Measurements from ENCODE around the gene ARMC7. TPM values are rescaled to one million over a fixed set of nuclear protein-coding genes. Genes with fewer than 3 reads are reported as not detected.
"Not testable (repeated sequence)": the region's sequence is repeated elsewhere in the genome, so short reads cannot be mapped to it uniquely, and the experiment has no call there.

ARMC7 gene
- total RNA-seq, 1 experiment from 2014 or later: 10.9 TPM

- no peaks in the 10 kb centered on the region for H3K27me3 ChIP-seq
- no peaks in the 10 kb centered on the region for H3K9me3 ChIP-seq (replicated peaks)
- H3K4me3 ChIP-seq: no peak overlapping the region
- H3K36me3 ChIP-seq: no peaks in the 10 kb centered on the region
- no peak for DNase-seq
- H3K4me1 ChIP-seq: no peaks in the 10 kb centered on the region
- no peak overlapping the region for H3K27ac ChIP-seq
Observed at GRCh38 chr17:75126954-75127353, 17.2 kb downstream of the ARMC7 start.

- H3K36me3 ChIP-seq; H3K9me3 ChIP-seq (replicated peaks); H3K4me3 ChIP-seq; H3K27me3 ChIP-seq; DNase-seq; H3K27ac ChIP-seq; H3K4me1 ChIP-seq: not testable (repeated sequence)
Observed at GRCh38 chr17:75127936-75128335, 18.2 kb downstream of the ARMC7 start.

- Histone ChIP-seq H3K36me3 (no peaks in the 10 kb centered on the region), H3K4me3 (no peak overlapping the region), H3K4me1 (no peaks in the 10 kb centered on the region), H3K27ac (no peak overlapping the region), H3K9me3 (replicated peaks) (no peaks in the 10 kb centered on the region), H3K27me3 (no peaks in the 10 kb centered on the region)
- no peak for DNase-seq
Observed at GRCh38 chr17:75128694-75129505, 19.1 kb downstream of the ARMC7 start.

DNA sequence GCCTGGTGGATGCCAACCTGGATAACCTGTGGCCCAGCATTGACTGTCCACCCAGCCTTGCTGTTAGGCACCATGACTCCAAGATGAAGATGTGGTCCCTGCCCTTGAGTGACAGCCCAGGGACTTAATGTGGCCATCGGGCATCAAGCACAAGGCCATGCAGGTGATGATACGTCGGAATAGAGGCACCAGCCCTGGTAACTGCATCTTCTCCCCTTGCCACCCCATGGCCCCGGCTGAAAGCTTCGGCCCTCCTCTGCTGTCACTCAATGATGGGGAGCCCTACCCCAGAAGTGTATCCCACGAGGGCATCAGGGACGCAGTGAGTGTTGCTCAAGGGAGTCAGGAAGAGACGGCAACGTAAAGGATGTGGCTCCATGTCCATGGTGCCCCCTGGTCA is 19.8 kb downstream of the ARMC7 start:
- no peaks in the 10 kb centered on the region for H3K27me3 ChIP-seq
- no peak overlapping the region for H3K4me3 ChIP-seq
- no peaks in the 10 kb centered on the region for H3K4me1 ChIP-seq
- H3K36me3 ChIP-seq: no peaks in the 10 kb centered on the region; the same call in 1 of the 2 replicates
- no peak for DNase-seq
- H3K9me3 ChIP-seq (replicated peaks): no peaks in the 10 kb centered on the region
- no peak overlapping the region for H3K27ac ChIP-seq

DNA sequence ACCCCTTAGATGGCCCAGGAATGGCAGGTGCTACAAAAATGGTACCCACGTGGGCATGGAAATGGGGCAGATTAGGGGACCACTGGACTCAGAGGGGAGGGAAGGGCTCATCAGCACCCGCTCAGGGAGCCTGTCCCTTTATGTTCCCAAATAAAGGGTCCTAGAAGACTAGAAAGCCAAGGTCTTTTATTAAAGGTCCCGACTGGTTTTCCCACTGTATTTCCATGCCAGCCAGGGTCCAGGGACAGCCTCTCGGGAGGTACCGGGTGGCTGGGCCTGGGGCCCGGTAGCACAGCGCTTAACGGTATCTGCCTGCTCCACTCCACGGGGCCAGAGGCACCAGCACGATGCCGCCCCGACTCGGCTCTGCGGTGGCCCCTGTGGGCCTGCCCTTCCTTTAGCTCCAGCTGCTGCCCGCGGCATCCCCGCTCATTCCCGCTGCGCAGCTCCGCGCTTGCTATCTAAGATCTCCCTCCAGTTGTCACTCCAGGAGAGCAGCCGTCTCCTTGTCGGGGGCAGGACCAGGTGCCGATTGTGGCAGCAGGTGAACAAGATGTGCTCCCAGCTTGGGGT is 20.4 kb downstream of the ARMC7 start:
- Histone ChIP-seq H3K36me3 (peaks cover 2% of the 10 kb centered on the region), H3K4me1 (no peaks in the 10 kb centered on the region), H3K27me3 (no peaks in the 10 kb centered on the region), H3K9me3 (replicated peaks) (no peaks in the 10 kb centered on the region), H3K4me3 (peak overlapping the region; percentile 81), H3K27ac (no peak overlapping the region)
- no peak for DNase-seq

DNA sequence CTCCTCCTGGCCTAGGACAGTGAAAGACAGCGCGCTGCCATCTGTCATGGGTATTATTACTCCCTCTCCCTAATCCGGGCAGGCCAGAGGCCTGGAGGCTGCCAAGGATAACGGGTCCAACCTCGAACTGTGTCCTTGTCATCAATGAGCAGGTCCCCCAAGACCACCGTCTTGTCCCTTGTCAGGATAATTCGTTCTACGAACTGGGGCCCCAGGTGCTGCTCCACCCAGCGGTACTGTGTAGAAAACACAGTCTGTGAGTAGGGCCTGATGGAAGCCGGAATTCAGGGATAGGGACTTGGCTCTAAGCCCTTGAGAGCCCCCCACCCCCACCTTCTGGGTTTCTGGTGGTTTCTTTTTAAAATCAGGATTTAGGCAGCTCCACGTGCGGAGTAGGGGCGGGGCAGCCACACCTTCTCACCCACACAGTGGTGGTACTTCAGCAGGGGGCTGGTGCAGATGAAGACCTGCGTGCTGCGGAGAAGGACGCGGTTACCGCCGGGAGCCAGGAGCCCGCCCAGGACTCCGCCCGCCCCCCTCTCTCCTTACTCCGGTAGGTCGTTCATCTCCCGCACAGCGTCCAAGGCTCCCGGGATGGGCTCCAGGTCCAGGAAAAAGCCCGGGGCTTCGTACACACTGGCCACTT is 21.0 kb downstream of the ARMC7 start:
- peak; percentile 59 to 66 for DNase-seq
- peaks cover 8% of the 10 kb centered on the region for H3K36me3 ChIP-seq
- no peaks in the 10 kb centered on the region for H3K4me1 ChIP-seq
- H3K9me3 ChIP-seq (replicated peaks): no peaks in the 10 kb centered on the region
- peak overlapping the region; percentile 58 for H3K27ac ChIP-seq
- peak overlapping the region; percentile 81 for H3K4me3 ChIP-seq
- H3K27me3 ChIP-seq: no peaks in the 10 kb centered on the region

DNA sequence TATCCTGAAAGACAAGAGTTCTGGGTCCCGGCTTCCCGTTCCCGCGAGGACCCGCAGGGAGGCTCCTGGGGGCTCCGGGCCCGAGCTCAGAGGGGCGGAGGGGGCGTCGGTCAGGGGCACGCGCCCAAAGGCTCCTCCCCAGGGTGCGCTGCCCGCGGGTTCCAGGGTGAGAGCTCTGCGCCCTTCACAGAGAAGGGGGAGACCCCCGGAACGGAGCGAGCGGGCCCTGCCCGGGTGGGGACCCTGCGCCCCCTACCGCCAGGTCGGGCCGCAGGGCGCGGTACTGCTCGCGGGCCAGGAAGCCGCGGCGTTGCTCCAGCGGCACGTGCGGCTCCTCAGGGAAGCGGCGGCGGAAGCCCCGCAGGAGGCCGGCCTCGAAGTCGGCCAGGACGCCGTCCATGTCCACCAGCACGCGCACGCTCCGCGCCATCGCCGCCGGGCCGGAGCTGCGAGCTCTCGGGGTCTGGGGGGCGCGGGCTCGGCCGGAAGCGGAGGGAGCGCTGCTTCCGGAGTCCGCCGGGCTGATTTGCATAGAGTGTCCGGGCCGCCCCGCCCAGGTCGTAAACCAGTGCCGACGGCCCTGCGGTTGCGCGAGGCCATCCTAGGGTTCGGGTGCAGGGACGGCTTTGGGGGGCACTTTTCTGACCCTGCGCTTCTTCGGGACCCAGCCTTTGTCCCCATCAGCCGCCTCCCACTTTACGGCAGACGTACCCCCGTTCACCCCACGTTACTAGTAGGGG is 21.7 kb downstream of the ARMC7 start, which contains the start of gene NT5C:
Gene NT5C (minus strand): TSS at position 465 of the 740 bp plus-strand sequence. CDS start 35 bp downstream, at position 430.
- peak; percentile 94 for DNase-seq

GRCh38 chr17:75132018-75133000 is 22.5 kb downstream of the ARMC7 start:
- Histone ChIP-seq H3K36me3 (peaks cover 12% of the 10 kb centered on the region), H3K4me3 (peak overlapping the region; percentile 81), H3K27ac (peak overlapping the region; percentile 58)
- H3K4me1 ChIP-seq; H3K9me3 ChIP-seq (replicated peaks); H3K27me3 ChIP-seq: not testable (repeated sequence)
- peak in 1 of 2 experiments; percentile 46 for DNase-seq

More for the DNA sequence above, 21.7 kb downstream of the ARMC7 start, which contains the start of gene NT5C:
- Histone ChIP-seq H3K36me3 (peaks cover 8% of the 10 kb centered on the region), H3K4me1 (no peaks in the 10 kb centered on the region), H3K27ac (peak within 1 kb of the TSS; percentile 58), H3K27me3 (no peaks in the 10 kb centered on the region), H3K4me3 (peak within 1 kb of the TSS; percentile 81), H3K9me3 (replicated peaks) (no peaks in the 10 kb centered on the region)

DNA sequence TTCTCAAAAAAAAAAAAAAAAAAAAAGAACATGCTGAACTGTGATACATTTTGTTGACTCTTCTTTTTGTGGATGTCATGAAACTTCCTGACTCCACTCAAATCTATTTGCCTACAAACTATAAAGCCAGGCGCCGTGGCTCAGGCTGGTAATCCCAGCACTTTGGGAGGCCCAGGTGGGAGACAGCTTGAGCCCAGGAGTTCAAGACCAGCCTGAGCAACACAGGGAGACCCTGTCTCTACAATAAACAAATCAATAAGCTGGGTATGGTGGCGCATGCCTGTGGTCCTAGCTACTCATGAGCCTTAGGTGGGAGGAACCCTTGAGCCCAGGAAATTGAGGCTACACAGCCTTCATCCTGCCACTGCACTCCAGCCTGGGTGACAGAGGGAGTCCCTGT is 23.2 kb downstream of the ARMC7 start:
- H3K36me3 ChIP-seq: peaks cover 16% of the 10 kb centered on the region
- H3K4me3 ChIP-seq: no peak overlapping the region
- H3K4me1 ChIP-seq: no peaks in the 10 kb centered on the region
- H3K9me3 ChIP-seq (replicated peaks): no peaks in the 10 kb centered on the region
- no peak overlapping the region for H3K27ac ChIP-seq
- no peaks in the 10 kb centered on the region for H3K27me3 ChIP-seq
- DNase-seq: no peak

GRCh38 chr17:75133607-75134347 is 24.0 kb downstream of the ARMC7 start:
- H3K27me3 ChIP-seq; H3K9me3 ChIP-seq (replicated peaks); H3K4me1 ChIP-seq; H3K27ac ChIP-seq; H3K4me3 ChIP-seq; DNase-seq: not testable (repeated sequence)
- H3K36me3 ChIP-seq: peaks cover 24% of the 10 kb centered on the region

DNA sequence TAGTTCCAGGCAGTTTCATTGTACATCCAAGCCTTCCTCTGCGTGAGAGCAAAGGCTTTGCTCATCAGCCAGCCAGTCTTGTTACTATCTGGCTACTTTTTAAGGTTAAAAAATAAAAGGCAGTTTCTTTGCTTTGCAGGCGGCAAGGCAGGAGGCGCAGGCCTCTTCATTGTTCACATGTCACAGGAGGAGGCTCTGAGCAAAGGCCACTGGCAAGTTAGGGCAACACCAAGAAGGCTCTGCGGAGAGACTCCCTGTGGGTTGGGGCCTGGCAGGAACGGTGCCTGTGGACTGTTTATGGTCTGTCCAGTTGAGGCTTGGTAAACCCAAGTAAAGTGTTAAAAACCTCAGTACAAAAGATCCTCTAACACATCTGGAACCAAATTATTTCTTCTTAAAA is 25.7 kb downstream of the ARMC7 start:
- peaks cover 41% of the 10 kb centered on the region for H3K36me3 ChIP-seq
- no peak for DNase-seq

GRCh38 chr17:75135946-75136345 is 26.2 kb downstream of the ARMC7 start:
- no peaks in the 10 kb centered on the region for H3K9me3 ChIP-seq (replicated peaks)
- H3K27me3 ChIP-seq: no peaks in the 10 kb centered on the region
- DNase-seq: no peak
- peaks cover 46% of the 10 kb centered on the region for H3K36me3 ChIP-seq
- no peak overlapping the region for H3K4me3 ChIP-seq
- H3K4me1 ChIP-seq: no peaks in the 10 kb centered on the region; the same call in 1 of the 2 replicates
- H3K27ac ChIP-seq: no peak overlapping the region

More for the DNA sequence above, 25.7 kb downstream of the ARMC7 start:
- no peak overlapping the region for H3K27ac ChIP-seq
- no peak overlapping the region for H3K4me3 ChIP-seq
- H3K4me1 ChIP-seq: no peaks in the 10 kb centered on the region; the same call in 1 of the 2 replicates
- no peaks in the 10 kb centered on the region for H3K9me3 ChIP-seq (replicated peaks)
- H3K27me3 ChIP-seq: no peaks in the 10 kb centered on the region

DNA sequence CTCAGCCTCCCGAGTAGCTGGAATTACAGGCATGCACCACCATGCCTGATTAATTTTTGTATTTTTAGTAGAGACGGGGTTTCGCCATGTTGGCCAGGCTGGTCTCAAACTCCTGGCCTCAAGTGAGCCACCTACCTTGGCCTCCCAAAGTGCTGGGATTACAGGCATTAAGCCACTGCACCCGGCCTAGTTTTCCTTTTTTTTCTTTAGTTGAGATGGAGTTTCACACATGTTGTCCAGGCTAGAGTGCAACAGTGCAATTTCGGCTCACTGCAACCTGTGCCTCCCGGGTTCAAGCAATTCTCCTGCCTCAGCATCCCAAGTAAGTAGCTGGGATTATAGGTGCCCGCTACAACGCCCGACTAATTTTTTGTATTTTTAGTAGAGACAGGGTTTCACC is 28.0 kb downstream of the ARMC7 start:
- not testable (repeated sequence) for DNase-seq
- H3K36me3 ChIP-seq: peaks cover 60% of the 10 kb centered on the region

More for the DNA sequence above, 28.0 kb downstream of the ARMC7 start:
- H3K27ac ChIP-seq; H3K4me1 ChIP-seq; H3K9me3 ChIP-seq (replicated peaks); H3K4me3 ChIP-seq; H3K27me3 ChIP-seq: not testable (repeated sequence)

All from SJCRH30 (cell line).